Measurements from ENCODE around the gene WDPCP. TPM values are rescaled to one million over a fixed set of nuclear protein-coding genes. Genes with fewer than 3 reads are reported as not detected.

Gene WDPCP
- total RNA-seq, 1 donor from 2014 or later = 11.8 TPM

- no peak for TF ChIP-seq CTCF (conservative IDR thresholded peaks at IDR 0.05)
- Mint-ChIP-seq H3K4me3 (peak overlapping the region; percentile 53), H3K27me3 (no peaks in the 10 kb centered on the region), H3K27ac (peak overlapping the region; percentile 59), H3K4me1 (ENCODE audit: unreplicated experiment) (peaks cover 15% of the 10 kb centered on the region), H3K9me3 (peaks cover 6% of the 10 kb centered on the region), H3K36me3 (peaks cover 15% of the 10 kb centered on the region)
- DNase-seq (ENCODE audit: extremely low spot score, unreplicated experiment) = no peak
Observed at GRCh38 chr2:63555931-63556330, 32.3 kb downstream of the WDPCP start.

- Mint-ChIP-seq H3K4me3 (no peak overlapping the region), H3K4me1 (ENCODE audit: unreplicated experiment) (peaks cover 15% of the 10 kb centered on the region), H3K27ac (peak overlapping the region; percentile 59), H3K36me3 (peaks cover 15% of the 10 kb centered on the region), H3K9me3 (peaks cover 6% of the 10 kb centered on the region), H3K27me3 (no peaks in the 10 kb centered on the region)
- no peak for TF ChIP-seq CTCF (conservative IDR thresholded peaks at IDR 0.05)
- no peak for DNase-seq (ENCODE audit: extremely low spot score, unreplicated experiment)
Observed at GRCh38 chr2:63555299-63555698, 33.0 kb downstream of the WDPCP start.

GRCh38 chr2:63553049-63553448, 35.2 kb downstream of the WDPCP start:
- peaks cover 6% of the 10 kb centered on the region for H3K9me3 Mint-ChIP-seq
- no peaks in the 10 kb centered on the region for H3K27me3 Mint-ChIP-seq
- peak overlapping the region; percentile 49 for H3K27ac Mint-ChIP-seq
- H3K4me1 Mint-ChIP-seq (ENCODE audit: unreplicated experiment) = peaks cover 15% of the 10 kb centered on the region
- DNase-seq (ENCODE audit: extremely low spot score, unreplicated experiment) = no peak
- no peak for TF ChIP-seq CTCF (conservative IDR thresholded peaks at IDR 0.05)
- H3K36me3 Mint-ChIP-seq = peaks cover 11% of the 10 kb centered on the region
- no peak overlapping the region for H3K4me3 Mint-ChIP-seq

GRCh38 chr2:63545023-63545422, 43.3 kb downstream of the WDPCP start:
- Mint-ChIP-seq H3K27ac (no peak overlapping the region), H3K27me3 (no peaks in the 10 kb centered on the region)
- TF ChIP-seq CTCF (conservative IDR thresholded peaks at IDR 0.05) = no peak

GRCh38 chr2:63544017-63544627, 44.2 kb downstream of the WDPCP start:
- Mint-ChIP-seq H3K9me3 (no peaks in the 10 kb centered on the region), H3K4me3 (no peak overlapping the region)
- peak; percentile 73 for TF ChIP-seq CTCF (conservative IDR thresholded peaks at IDR 0.05)

More at GRCh38 chr2:63545023-63545422, 43.3 kb downstream of the WDPCP start:
- H3K4me3 Mint-ChIP-seq = no peak overlapping the region
- peaks cover 7% of the 10 kb centered on the region for H3K36me3 Mint-ChIP-seq
- no peaks in the 10 kb centered on the region for H3K4me1 Mint-ChIP-seq (ENCODE audit: unreplicated experiment)
- DNase-seq (ENCODE audit: extremely low spot score, unreplicated experiment) = no peak
- H3K9me3 Mint-ChIP-seq = no peaks in the 10 kb centered on the region

More at GRCh38 chr2:63544017-63544627, 44.2 kb downstream of the WDPCP start:
- no peak for DNase-seq (ENCODE audit: extremely low spot score, unreplicated experiment)
- Mint-ChIP-seq H3K27ac (no peak overlapping the region), H3K27me3 (no peaks in the 10 kb centered on the region), H3K36me3 (peaks cover 7% of the 10 kb centered on the region), H3K4me1 (ENCODE audit: unreplicated experiment) (no peaks in the 10 kb centered on the region)
